HCT116 (cell line): ENCODE measurements around the gene PCNX1. TPM values are rescaled to one million over a fixed set of nuclear protein-coding genes. Genes with fewer than 3 reads are reported as not detected.

ENCODE experiments used
- ATAC-seq: fragments of 200-7000 bp; cut with Tn5 transposase; 2 replicates; pipeline ENCODE4 v1.9.1; 2020; ENCODE audit warnings: mild to moderate bottlenecking, moderate library complexity
- BruUV-seq: library from RNA; stranded (reverse); fragments of 400-500 nt; replicated peaks from 2 replicates; lab custom pipeline; 2021; lab: Mats Ljungman, UMichigan
- CTCF ChIA-PET: fragments of 300-600 bp; sonication (Branson Sonifier 250); formaldehyde crosslinking; loops from one replicate; lab custom pipeline; 2021; ENCODE audit warnings: antibody characterized with exemption; lab: Charles Lee
- POLR2A ChIA-PET: fragments of 300-600, 350-600 bp; sonication (Branson Sonifier 250); formaldehyde crosslinking; loops from one replicate; lab custom pipeline; 2021; ENCODE audit warnings: antibody characterized with exemption; lab: Charles Lee
- RAD21 ChIA-PET, 2 experiments: fragments of 300-600 bp; sonication (Branson Sonifier 250); formaldehyde crosslinking; loops; one replicate each; lab custom pipeline; 2023; ENCODE audit warnings: low total read pairs in 2 of 2; ENCODE audit not compliant: uncharacterized antibody in 2 of 2, unreplicated experiment in 2 of 2, low non-redundant PET in 1 of 2; lab: Charles Lee
- DNase-seq: peaks from one replicate; pipeline ENCODE4 v3.0.0-alpha.2; 2010; ENCODE audit warnings: low read depth, low spot score
- H2AFZ ChIP-seq: fragments of 200-600 bp; shearing (Covaris generic), sonication (generic); 2 replicates; pipeline ENCODE4 v1.6.1; 2017; ENCODE audit warnings: low read depth, mixed run types, mixed read lengths, antibody characterized with exemption, low read length; ENCODE audit not compliant: poor library complexity, severe bottlenecking
- H3K27ac ChIP-seq: 2 replicates; pipeline ENCODE4 v1.5.1; 2012; ENCODE audit warnings: low read depth, low read length
- H3K27me3 ChIP-seq: fragments of 200-600 bp; sonication (generic); 2 replicates; pipeline ENCODE4 v1.6.1; 2016; ENCODE audit warnings: mixed run types, low read length, mixed read lengths; ENCODE audit not compliant: insufficient read depth
- H3K36me3 ChIP-seq, 2 experiments: fragments of 200-500 bp in 1 of 2; fragments of 200-600 bp in 1 of 2; sonication (Bioruptor generic) in 1 of 2; sonication (generic) in 1 of 2; 2 replicates each; pipeline versions ENCODE4 v1.5.1 to v1.6.1; 2014 to 2016; ENCODE audit warnings: low read length in 2 of 2, inconsistent platforms in 1 of 2, mixed read lengths in 1 of 2, mixed run types in 1 of 2; ENCODE audit not compliant: insufficient read depth in 2 of 2, control insufficient read depth in 1 of 2
- H3K4me1 ChIP-seq, 2 experiments: fragments of 200-600 bp in 1 of 2; sonication (generic) in 1 of 2; 2 replicates each; pipeline versions ENCODE4 v1.5.1 to v1.6.1; 2012 to 2017; ENCODE audit warnings: low read length in 2 of 2, inconsistent platforms in 1 of 2, mild to moderate bottlenecking in 1 of 2, mixed read lengths in 1 of 2, mixed run types in 1 of 2, moderate library complexity in 1 of 2; ENCODE audit not compliant: insufficient read depth in 2 of 2, control insufficient read depth in 1 of 2
- H3K4me2 ChIP-seq: fragments of 200-600 bp; sonication (generic); 2 replicates; pipeline ENCODE4 v1.6.1; 2017; ENCODE audit warnings: mixed run types, low read length, mixed read lengths
- H3K4me3 ChIP-seq, 2 experiments: fragments of 200-600 bp in 1 of 2; sonication (generic) in 1 of 2; replicated peaks in 1 of 2; 2 replicates each; pipeline ENCODE4 v1.5.1; 2011 to 2016; ENCODE audit warnings: low read length in 2 of 2, control low read depth in 1 of 2, low read depth in 1 of 2, mild to moderate bottlenecking in 1 of 2, mixed read lengths in 1 of 2, mixed run types in 1 of 2
- H3K79me2 ChIP-seq: fragments of 200-600 bp; sonication (generic); 2 replicates; pipeline ENCODE4 v1.6.1; 2017; ENCODE audit warnings: mild to moderate bottlenecking, mixed run types, low read length, moderate library complexity, mixed read lengths; ENCODE audit not compliant: insufficient read depth
- H3K9ac ChIP-seq: fragments of 200-600 bp; sonication (generic); 2 replicates; pipeline ENCODE4 v1.6.1; 2016; ENCODE audit warnings: low read length, mixed read lengths
- H3K9me2 ChIP-seq: fragments of 200-600 bp; sonication (generic), shearing (Covaris generic); 2 replicates; pipeline ENCODE4 v1.6.1; 2017; ENCODE audit warnings: mixed run types, mild to moderate bottlenecking, moderate library complexity; ENCODE audit not compliant: insufficient read depth
- H3K9me3 ChIP-seq, 2 experiments: fragments of 200-500 bp in 1 of 2; fragments of 200-600 bp in 1 of 2; sonication (Bioruptor generic) in 1 of 2; sonication (generic) in 1 of 2; 2 replicates each; pipeline ENCODE4 v1.6.1; 2014 to 2017; ENCODE audit warnings: low read length in 2 of 2, mixed read lengths in 2 of 2, inconsistent platforms in 1 of 2, low read depth in 1 of 2, mild to moderate bottlenecking in 1 of 2, mixed run types in 1 of 2, moderate library complexity in 1 of 2; ENCODE audit not compliant: control insufficient read depth in 1 of 2, insufficient read depth in 1 of 2
- H4K20me1 ChIP-seq: fragments of 200-600 bp; sonication (generic), shearing (Covaris generic); 2 replicates; pipeline ENCODE4 v1.6.1; 2017; ENCODE audit warnings: mixed run types, mild to moderate bottlenecking, moderate library complexity; ENCODE audit not compliant: insufficient read depth
- ATF3 ChIP-seq: IDR thresholded peaks from 2 replicates; pipeline ENCODE4 v1.6.1; 2012
- CBX3 ChIP-seq: IDR thresholded peaks from 2 replicates; pipeline ENCODE4 v1.6.1; 2012; ENCODE audit warnings: low read depth
- CEBPB ChIP-seq: IDR thresholded peaks from 2 replicates; pipeline ENCODE4 v1.6.1; 2012; ENCODE audit warnings: low read depth
- CTCF ChIP-seq, 3 experiments: fragments of 200-600 bp in 1 of 3; sonication (generic) in 1 of 3; IDR thresholded peaks in 2 of 3; conservative IDR thresholded peaks in 1 of 3; 2 replicates each; pipeline ENCODE4 v1.5.1; 2012 to 2017; ENCODE audit warnings: low read depth in 2 of 3, low read length in 2 of 3, antibody characterized with exemption in 1 of 3, borderline replicate concordance in 1 of 3, control low read depth in 1 of 3, mild to moderate bottlenecking in 1 of 3, mixed read lengths in 1 of 3, mixed run types in 1 of 3, moderate library complexity in 1 of 3; ENCODE audit not compliant: insufficient read depth in 1 of 3
- EGR1 ChIP-seq: IDR thresholded peaks from 2 replicates; pipeline ENCODE4 v1.6.1; 2012; ENCODE audit warnings: low read depth
- ELF1 ChIP-seq: IDR thresholded peaks from 2 replicates; pipeline ENCODE4 v1.6.1; 2012; ENCODE audit warnings: low read depth, borderline replicate concordance
- EZH2 ChIP-seq: fragments of 200-600 bp; sonication (generic); IDR thresholded peaks from 2 replicates; pipeline ENCODE4 v1.6.1; 2017; ENCODE audit warnings: antibody characterized with exemption, mixed run types
- EZH2phosphoT487 ChIP-seq: fragments of 200-600 bp; IDR thresholded peaks from 2 replicates; pipeline ENCODE4 v1.6.1; 2018; ENCODE audit warnings: antibody characterized with exemption, borderline replicate concordance
- POLR2A ChIP-seq: IDR thresholded peaks from 2 replicates; pipeline ENCODE4 v1.7.0; 2011; ENCODE audit warnings: borderline replicate concordance; ENCODE audit not compliant: insufficient read depth, insufficient read length; ENCODE audit errors: extremely low read depth
- RAD21 ChIP-seq: IDR thresholded peaks from 2 replicates; pipeline ENCODE4 v1.6.1; 2012; ENCODE audit warnings: low read depth, mild to moderate bottlenecking
- SIN3A ChIP-seq: IDR thresholded peaks from 2 replicates; pipeline ENCODE4 v1.6.1; 2012; ENCODE audit warnings: low read depth
- SRF ChIP-seq: IDR thresholded peaks from 2 replicates; pipeline ENCODE4 v1.6.1; 2012; ENCODE audit warnings: low read depth
- YY1 ChIP-seq: IDR thresholded peaks from 2 replicates; pipeline ENCODE4 v1.6.1; 2011; ENCODE audit warnings: low read length, low read depth, moderate library complexity, mild to moderate bottlenecking; ENCODE audit not compliant: insufficient replicate concordance; ENCODE audit errors: extremely low read depth
- ZFX ChIP-seq: fragments of 450-650 bp; IDR thresholded peaks from 2 replicates; pipeline ENCODE4 v1.6.1; 2017
- intact Hi-C: fragments of 100-400 bp; cut with micrococcal nuclease; formaldehyde crosslinking; loops from 2 replicates; pipeline ENCODE4 v1.10.0; 2022
- total RNA-seq: library from RNA; stranded (reverse); gene quantifications from one replicate; pipeline ENCODE4 v1.2.1, GENCODE V29; 2021; ENCODE audit not compliant: unreplicated experiment

Gene PCNX1
- total RNA-seq, 1 experiment from 2014 or later: 52.2 TPM

GRCh38 chr14:70916799-70917198 is 9.5 kb downstream of the PCNX1 start:
- BruUV-seq: no TSS peak
- no peak overlapping the region for H3K4me3 ChIP-seq
- H3K9me3 ChIP-seq: no peaks in the 10 kb centered on the region
- no peak overlapping the region for H3K4me2 ChIP-seq
- H3K36me3 ChIP-seq: no peaks in the 10 kb centered on the region
- H4K20me1 ChIP-seq: peaks cover 20% of the 10 kb centered on the region; the same call in 1 of the 2 replicates
- ChIA-PET RAD21 (no interaction called here), CTCF (no interaction called here), POLR2A (no interaction called here)
- no peak overlapping the region for H2AFZ ChIP-seq
- no peak for TF ChIP-seq SRF
- TF ChIP-seq RAD21: no peak
- TF ChIP-seq EZH2phosphoT487: no peak
- TF ChIP-seq EZH2: no peak
- no peak for TF ChIP-seq ZFX
- TF ChIP-seq EGR1: no peak
- TF ChIP-seq ATF3: no peak
- TF ChIP-seq SIN3A: no peak
- no peak for TF ChIP-seq POLR2A
- TF ChIP-seq YY1: no peak
- TF ChIP-seq CTCF (IDR thresholded peaks at IDR 0.05 in 2 of 3, conservative IDR thresholded peaks at IDR 0.05 in 1 of 3; ENCODE audit: borderline replicate concordance in 1 of 3, insufficient read depth in 1 of 3, low read depth in 2 of 3, low read length in 2 of 3): no peak
- TF ChIP-seq CBX3: no peak
- TF ChIP-seq CEBPB: no peak
- TF ChIP-seq ELF1: no peak
- H3K4me1 ChIP-seq: no peaks in the 10 kb centered on the region
- H3K27ac ChIP-seq: no peak overlapping the region
- ATAC-seq (no peak), DNase-seq (no peak)
- H3K79me2 ChIP-seq: peaks cover 99% of the 10 kb centered on the region
- H3K9me2 ChIP-seq: no peaks in the 10 kb centered on the region
- H3K9ac ChIP-seq: no peak overlapping the region
- H3K27me3 ChIP-seq: no peaks in the 10 kb centered on the region
- intact Hi-C loops: no loop called here
